H1 (cell line): ENCODE results near the gene MCF2L2. TPM values are rescaled to one million over a fixed set of nuclear protein-coding genes. Genes with fewer than 3 reads are reported as not detected.

Experiments
- HDAC2 ChIP-seq, 2 experiments: fragments of 300-600 bp in 1 of 2; sonication (generic) in 1 of 2; IDR thresholded peaks; 2 replicates each; pipeline ENCODE4 v1.6.1; 2011 to 2012; ENCODE audit warnings: low read depth in 2 of 2, low read length in 2 of 2, mild to moderate bottlenecking in 2 of 2, moderate library complexity in 2 of 2, borderline replicate concordance in 1 of 2, inconsistent platforms in 1 of 2
- KDM1A ChIP-seq: fragments of 200-600, 300-600 bp; sonication (generic); IDR thresholded peaks from 2 replicates; pipeline ENCODE4 v1.7.1; 2016; ENCODE audit warnings: mild to moderate bottlenecking, low read length, borderline replicate concordance
- MAFK ChIP-seq: IDR thresholded peaks from 2 replicates; pipeline ENCODE4 v1.6.1; 2012; ENCODE audit warnings: low read depth, mild to moderate bottlenecking, improper control_type of control experiment, low read length
- polyA plus RNA-seq, 7 experiments: library from polyadenylated mRNA; depleted of rRNA in 3 of 7; stranded (reverse) in 5 of 7; unstranded in 2 of 7; fragments of >200 nt in 5 of 7; fragments of 200-250 nt in 2 of 7; gene quantifications; 1 replicate in 5 of 7; 2 replicates in 1 of 7; 4 replicates in 1 of 7; pipeline versions ENCODE4 v1.2.1 to v1.2.3, GENCODE V29; 2011 to 2013; ENCODE audit warnings: missing spikeins in 2 of 7, mixed read lengths in 2 of 7
- total RNA-seq: library from RNA; stranded (reverse); fragmentation: NEBNext Ultra II Directional; extraction: Animal tissue kit (Norgen Biotek cat#: 25700); gene quantifications from 2 replicates; pipeline ENCODE4 v1.2.1, GENCODE V29; 2021

MCF2L2 gene
- total and polyA plus RNA-seq, 2 of the 8 experiments (the other 6 are each of a cell fraction or from before 2014, with no cell fraction given), result 4.1 to 13.7 TPM

- TF ChIP-seq HDAC2 (IDR thresholded peaks at IDR 0.05; ENCODE audit: borderline replicate concordance in 1 of 2, low read depth in 2 of 2, low read length in 2 of 2) (no peak), KDM1A (no peak), MAFK (no peak)
- TF ChIP-seq, all 59 proteins: peak for 0
Observed at GRCh38 chr3:183144363-183144762, 284.1 kb downstream of the MCF2L2 start (continued).
